ENCODE measurements around the gene CDH23.

CDH23 gene

GRCh38 chr10:71479831-71480230, 83.1 kb downstream of the CDH23 start:
- TF ChIP-seq CTCF (conservative IDR thresholded peaks at IDR 0.05; ENCODE audit: low read depth, low read length), result no peak
- no peak overlapping the region for H3K4me3 ChIP-seq (ENCODE audit: low read length)
- no peak for DNase-seq (ENCODE audit: low read depth)

GRCh38 chr10:71480662-71481061, 83.9 kb downstream of the CDH23 start:
- no peak overlapping the region for H3K4me3 ChIP-seq (ENCODE audit: low read length)
- TF ChIP-seq CTCF (conservative IDR thresholded peaks at IDR 0.05; ENCODE audit: low read depth, low read length), result no peak
- no peak for DNase-seq (ENCODE audit: low read depth)

- no peak for DNase-seq (ENCODE audit: low read depth)
- H3K4me3 ChIP-seq (ENCODE audit: low read length), result no peak overlapping the region
- no peak for TF ChIP-seq CTCF (conservative IDR thresholded peaks at IDR 0.05; ENCODE audit: low read depth, low read length)
These were observed 85.2 kb downstream of the CDH23 start for GRCh38 chr10:71481746-71482410.

GRCh38 chr10:71482620-71483019, 85.9 kb downstream of the CDH23 start:
- TF ChIP-seq CTCF (conservative IDR thresholded peaks at IDR 0.05; ENCODE audit: low read depth, low read length), result no peak
- DNase-seq (ENCODE audit: low read depth), result no peak
- H3K4me3 ChIP-seq (ENCODE audit: low read length), result no peak overlapping the region

GRCh38 chr10:71483135-71483534, 86.4 kb downstream of the CDH23 start:
- DNase-seq (ENCODE audit: low read depth), result no peak
- no peak for TF ChIP-seq CTCF (conservative IDR thresholded peaks at IDR 0.05; ENCODE audit: low read depth, low read length)
- H3K4me3 ChIP-seq (ENCODE audit: low read length), result no peak overlapping the region

GRCh38 chr10:71483885-71484751, 87.4 kb downstream of the CDH23 start:
- H3K4me3 ChIP-seq (ENCODE audit: low read length), result no peak overlapping the region
- no peak for DNase-seq (ENCODE audit: low read depth)
- no peak for TF ChIP-seq CTCF (conservative IDR thresholded peaks at IDR 0.05; ENCODE audit: low read depth, low read length)

All from retinal pigment epithelial cell (primary cell).